ENCODE results near the gene GEMIN7.
"Not testable (repeated sequence)": the region's sequence is repeated elsewhere in the genome, so short reads cannot be mapped to it uniquely, and the experiment has no call there.

Gene GEMIN7

DNA sequence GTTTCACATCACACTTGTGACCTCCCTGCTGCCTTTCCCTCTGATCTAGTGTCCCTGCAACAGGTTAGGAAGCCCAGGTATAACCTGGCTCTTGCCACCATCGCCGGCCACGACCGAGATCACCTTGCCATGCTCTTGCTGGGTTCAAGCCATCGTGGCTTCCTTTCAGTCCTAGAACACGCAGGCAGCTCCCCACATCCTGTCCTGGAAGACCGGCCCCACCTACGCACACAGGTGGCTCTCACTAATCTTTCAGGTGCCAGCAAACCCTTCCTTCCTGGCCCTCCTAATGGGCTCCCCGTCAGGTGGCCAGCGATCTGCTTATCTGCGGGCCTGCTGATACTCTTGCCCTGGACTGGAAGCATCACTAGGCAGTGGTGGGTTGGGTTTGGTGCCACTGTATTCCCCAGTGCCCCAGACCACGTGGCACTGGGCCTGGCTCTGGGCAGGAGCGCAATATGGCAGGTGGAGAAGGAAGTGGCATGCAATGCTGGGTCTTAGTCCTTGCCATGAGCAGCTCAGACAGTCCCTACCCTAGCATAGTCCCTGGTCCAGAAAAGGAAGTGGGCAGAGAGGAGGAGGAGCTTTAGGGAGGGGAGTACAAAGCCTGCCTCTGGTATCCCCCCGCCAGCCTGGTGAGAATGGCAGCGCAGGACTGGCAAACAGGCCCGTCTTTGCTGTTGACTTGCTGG is 25.7 kb downstream of the GEMIN7 start:
- no peak for DNase-seq (ENCODE audit: low read depth)

DNA sequence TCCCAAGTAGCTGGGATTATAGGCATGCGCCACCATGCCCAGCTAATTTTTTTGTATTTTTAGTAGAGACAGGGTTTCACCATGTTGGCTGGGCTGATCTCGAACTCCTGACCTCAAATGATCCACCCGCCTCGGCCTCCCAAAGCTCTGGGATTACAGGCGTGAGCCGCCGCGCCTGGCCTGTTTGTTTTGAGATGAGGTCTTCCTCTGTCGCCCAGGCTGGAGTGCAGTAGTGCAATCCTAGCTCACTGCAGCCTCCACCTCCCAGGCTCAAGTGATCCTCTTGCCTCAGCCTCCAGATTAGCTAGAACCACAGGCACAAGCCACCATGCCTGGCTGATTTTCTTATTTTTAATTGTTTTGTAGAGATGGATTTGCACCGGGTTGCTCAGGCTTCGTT is 27.3 kb downstream of the GEMIN7 start:
- not testable (repeated sequence) for DNase-seq (ENCODE audit: low read depth)

DNA sequence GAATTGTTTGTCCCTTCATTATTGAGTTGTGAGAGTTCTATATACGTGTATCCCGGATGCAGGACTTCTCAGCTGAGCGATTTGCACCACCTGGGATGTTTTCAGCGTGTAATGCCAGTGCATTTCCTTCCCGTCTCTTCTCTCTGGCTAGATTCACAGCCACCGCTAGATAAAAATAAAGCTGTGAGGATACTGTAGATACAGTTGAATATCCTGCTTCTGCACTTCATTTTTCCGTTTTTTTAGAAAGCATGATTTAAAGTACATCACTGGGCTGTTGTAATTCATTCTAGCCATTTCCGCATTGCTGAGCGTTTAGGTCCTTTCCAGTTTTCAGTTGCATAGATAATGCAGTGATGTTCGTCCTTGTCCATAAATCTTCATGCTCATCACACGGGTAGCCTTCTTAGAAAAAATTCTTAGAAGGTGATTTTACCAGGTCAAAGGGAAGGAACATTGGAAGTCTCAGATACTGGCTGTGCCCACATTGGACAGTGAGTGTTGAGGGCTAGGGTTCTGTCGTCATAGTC is 28.6 kb downstream of the GEMIN7 start:
- no peak for DNase-seq (ENCODE audit: low read depth)

DNA sequence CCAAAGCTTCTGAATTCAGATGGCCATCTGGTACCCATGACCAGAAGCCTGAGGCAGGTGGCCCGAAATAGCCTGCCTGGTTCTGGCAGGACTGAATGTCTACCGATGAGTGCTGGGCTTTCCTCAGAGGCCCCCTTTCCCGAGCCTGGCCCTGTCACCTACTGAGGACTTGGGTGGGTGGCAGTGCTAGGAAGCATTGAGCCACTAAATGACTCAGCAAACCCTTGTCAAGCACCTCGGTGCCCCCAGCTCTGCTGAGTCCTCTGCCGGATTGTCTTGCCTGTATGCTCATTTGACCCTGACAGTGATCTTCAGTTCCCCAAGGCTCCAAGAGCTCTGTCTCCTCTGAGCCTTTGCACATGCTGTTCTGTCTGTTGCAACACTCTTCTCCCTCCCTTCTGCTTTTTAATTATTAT is 31.8 kb downstream of the GEMIN7 start:
- DNase-seq (ENCODE audit: low read depth) = no peak

- no peak for DNase-seq (ENCODE audit: low read depth)
Observed at GRCh38 chr19:45112111-45112827, 33.2 kb downstream of the GEMIN7 start.

- no peak for DNase-seq (ENCODE audit: low read depth)
Observed at GRCh38 chr19:45113628-45114027, 34.6 kb downstream of the GEMIN7 start.

GRCh38 chr19:45114116-45114515 is 35.1 kb downstream of the GEMIN7 start:
- DNase-seq (ENCODE audit: low read depth) = no peak

- no peak for DNase-seq (ENCODE audit: low read depth)
Observed at GRCh38 chr19:45115809-45116615, 37.0 kb downstream of the GEMIN7 start.

DNA sequence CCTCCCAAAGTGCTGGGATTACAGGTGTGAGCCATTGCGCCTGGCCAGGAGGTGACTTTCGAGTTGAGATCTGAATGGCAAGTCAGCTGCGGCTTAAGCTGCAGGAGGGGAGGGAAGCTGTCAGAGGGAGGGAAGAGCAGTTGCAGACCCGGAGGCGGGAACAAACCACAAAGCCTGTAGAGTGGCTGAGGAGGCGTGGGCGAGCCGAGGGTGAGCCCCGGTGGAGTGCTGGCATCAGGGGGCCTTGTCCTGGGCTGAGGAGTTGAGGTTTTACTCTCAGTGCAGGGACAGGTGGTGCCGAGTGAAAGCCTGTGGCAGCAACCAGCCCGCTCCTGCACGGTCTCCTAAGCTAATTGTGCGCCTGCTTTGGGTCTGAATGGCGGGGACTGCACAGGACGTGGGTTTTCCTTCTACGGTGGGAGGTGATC is 38.1 kb downstream of the GEMIN7 start:
- DNase-seq (ENCODE audit: low read depth) = no peak

- DNase-seq (ENCODE audit: low read depth) = no peak
Observed at GRCh38 chr19:45117671-45118070, 38.6 kb downstream of the GEMIN7 start.

DNA sequence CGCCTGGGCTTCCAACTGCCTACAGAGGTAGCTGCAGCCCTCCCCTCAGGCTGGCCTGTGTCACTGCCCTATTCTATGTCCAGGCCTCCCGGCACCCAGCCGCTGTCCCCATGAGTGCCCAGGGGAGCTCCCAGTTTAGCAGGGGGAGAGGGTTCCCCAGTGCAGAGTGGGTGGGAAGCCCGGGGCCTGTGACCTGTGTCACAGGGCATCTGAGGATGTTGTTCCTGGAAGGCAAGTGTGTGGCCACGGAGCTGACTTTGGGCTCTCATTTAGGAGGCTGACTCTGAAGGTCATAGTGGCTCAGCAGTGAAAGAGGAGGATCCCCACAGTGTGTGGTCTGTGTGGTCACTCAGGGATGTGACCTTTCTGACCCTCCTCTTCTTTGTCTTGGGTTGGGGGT is 39.0 kb downstream of the GEMIN7 start:
- DNase-seq (ENCODE audit: low read depth) = no peak

GRCh38 chr19:45118591-45119355 is 39.7 kb downstream of the GEMIN7 start:
- not testable (repeated sequence) for DNase-seq (ENCODE audit: low read depth)

DNA sequence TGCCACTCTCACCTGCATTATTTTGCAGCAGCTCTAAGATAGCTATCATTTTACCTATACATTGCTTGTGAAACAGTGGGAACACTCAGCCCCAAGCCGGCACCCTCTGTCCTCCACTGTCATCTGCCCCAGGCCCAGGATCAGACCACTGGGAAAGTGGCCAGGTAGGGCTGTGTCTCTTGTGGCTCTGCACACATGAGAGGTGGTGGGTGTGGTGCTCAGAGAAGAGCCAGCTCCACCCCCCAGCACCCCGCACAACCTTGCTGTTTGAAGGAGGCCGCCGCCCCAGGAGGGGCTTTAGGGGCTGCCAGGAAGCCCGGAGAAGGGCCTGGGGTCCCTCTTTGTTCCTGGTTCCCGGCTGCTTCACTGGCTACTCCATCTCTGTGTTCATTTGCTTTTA is 40.5 kb downstream of the GEMIN7 start:
- no peak for DNase-seq (ENCODE audit: low read depth)

DNA sequence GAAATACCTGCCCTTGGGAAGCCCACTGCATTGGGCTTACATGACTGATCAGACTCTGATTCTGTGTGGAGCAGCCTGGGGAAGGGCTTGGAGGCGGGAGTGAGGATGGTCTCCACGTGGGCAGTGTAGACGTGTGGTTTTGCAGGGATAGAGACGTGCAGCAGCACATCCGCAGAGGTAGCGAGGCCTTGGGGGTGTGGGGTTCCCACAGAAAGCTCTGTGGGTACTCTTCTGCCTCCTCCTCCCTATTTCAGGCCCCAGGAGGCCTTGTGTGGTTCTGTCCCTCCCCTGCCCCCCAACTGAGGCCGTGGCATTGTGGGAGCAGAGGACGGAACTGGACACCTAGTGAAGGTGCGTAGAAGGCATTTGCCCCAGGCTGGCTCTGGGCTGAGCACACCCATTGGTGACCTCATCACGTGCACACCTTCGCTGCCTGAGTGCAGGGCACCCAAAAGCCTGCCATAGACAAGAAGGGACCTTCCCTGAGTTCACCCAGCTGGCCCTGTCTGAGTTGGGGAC is 42.8 kb downstream of the GEMIN7 start:
- DNase-seq (ENCODE audit: low read depth) = no peak

DNA sequence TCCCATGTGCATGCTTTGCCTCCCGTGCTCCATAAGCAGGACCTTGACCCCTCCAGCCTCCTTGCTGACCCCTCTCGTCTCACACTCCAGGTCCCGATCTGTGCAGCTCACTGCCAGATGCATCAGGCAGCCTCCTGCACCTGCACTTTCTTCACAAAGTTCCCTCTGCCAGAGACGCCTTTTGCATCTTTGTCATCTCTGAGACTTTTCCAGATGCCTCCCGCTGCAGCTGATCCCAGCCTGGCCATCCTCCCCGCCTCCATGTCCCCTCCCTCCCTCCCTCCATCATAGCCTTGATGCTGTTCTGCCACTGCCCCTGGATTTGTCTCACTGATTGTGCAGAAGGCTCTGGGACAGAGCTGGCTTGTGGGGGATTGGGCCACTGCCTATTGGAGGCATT is 43.8 kb downstream of the GEMIN7 start:
- no peak for DNase-seq (ENCODE audit: low read depth)

- DNase-seq (ENCODE audit: low read depth) = no peak
Observed at GRCh38 chr19:45123440-45123850, 44.4 kb downstream of the GEMIN7 start.

DNA sequence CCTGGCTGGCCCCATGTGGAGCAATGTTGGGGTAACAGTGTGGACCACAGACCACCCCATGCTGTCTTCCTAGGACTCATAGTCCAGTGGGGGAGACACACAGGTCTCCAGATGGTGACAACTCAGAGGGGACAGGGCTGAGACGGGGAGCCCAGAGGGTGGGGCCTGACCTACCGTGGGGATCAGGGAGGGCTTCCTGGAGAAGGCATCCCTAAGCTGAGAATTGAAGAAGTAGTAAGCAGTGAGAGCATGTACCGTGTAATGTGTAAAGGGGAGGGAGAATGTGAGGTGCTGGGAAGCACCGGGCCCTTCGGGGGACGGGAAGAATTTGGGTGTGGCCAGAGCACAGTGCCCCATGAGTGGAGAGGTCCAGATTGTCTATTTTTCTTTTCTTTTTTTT is 45.0 kb downstream of the GEMIN7 start:
- no peak for DNase-seq (ENCODE audit: low read depth)

- DNase-seq (ENCODE audit: low read depth) = no peak
Observed at GRCh38 chr19:45125360-45125759, 46.3 kb downstream of the GEMIN7 start.

DNA sequence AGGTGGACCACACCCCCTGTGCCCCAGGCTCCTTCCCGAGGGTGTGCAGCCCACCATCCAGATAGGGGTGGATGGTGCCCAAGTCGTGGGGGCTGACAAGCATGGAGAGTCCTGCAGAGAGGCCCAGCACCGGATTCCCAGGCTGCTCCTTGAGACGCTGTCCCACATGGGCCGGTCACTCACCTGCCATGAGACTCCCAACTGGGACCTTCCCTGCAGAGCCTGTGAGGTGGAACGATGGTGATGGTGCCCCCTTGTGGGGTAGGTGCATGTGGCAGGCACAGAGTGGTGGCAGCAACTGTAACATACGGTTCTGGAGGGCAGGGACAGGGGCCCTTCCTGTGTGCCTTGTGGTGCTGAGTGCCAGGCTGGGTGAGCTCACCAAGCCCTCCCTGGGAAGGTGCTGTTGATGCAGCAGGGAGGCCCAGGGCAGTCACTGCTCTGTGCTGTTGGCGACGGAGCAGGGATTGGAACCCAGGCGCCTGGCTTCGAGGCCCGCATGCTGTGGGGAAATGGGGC is 47.0 kb downstream of the GEMIN7 start:
- no peak for DNase-seq (ENCODE audit: low read depth)

DNA sequence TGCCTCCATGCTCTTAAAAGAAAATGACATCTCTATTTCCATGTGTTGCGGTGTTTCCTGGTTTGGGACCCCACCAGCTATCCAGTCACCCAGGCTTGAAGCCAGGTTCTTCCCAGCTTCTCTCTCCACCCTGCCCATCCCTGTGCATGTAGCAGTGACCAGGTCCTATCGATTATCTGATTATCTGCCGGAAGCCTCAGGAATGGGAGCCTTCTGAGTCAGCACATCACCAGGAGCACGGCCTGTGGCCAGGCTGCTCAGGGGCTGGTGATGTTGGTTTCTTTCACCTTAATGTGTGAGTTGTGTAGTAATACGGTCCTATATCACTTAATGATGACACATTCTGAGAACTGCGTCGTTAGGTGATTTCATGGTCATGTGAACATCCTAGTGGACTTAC is 47.6 kb downstream of the GEMIN7 start:
- no peak for DNase-seq (ENCODE audit: low read depth)

- no peak for DNase-seq (ENCODE audit: low read depth)
Observed at GRCh38 chr19:45128146-45128545, 49.1 kb downstream of the GEMIN7 start.

Measured in HS-5 (cell line).